ENCODE measurements around the gene LSM7. TPM values are rescaled to one million over a fixed set of nuclear protein-coding genes. Genes with fewer than 3 reads are reported as not detected.

Gene LSM7
- total RNA-seq, result 86.5 and 97.4 TPM in 2 replicates

GRCh38 chr19:2328401-2329148 is at the start of gene LSM7, which contains the start of gene SPPL2B:
Gene LSM7, minus strand, starts transcription at chr19:2328586. Its CDS starts 20 bp downstream, at chr19:2328566.
Gene SPPL2B, plus strand, starts transcription at chr19:2328684. Its CDS starts 26 bp downstream, at chr19:2328710.
- peak within 1 kb of the TSS; percentile 88 for H3K4me3 ChIP-seq (ENCODE audit: low read depth, low read length)
- TF ChIP-seq CTCF (IDR thresholded peaks at IDR 0.05; ENCODE audit: insufficient read depth, low read length, severe bottlenecking), result no peak
- FAIRE-seq (no peak), DNase-seq (ENCODE audit: low read depth) (peak; percentile 67)
- no peaks in the 10 kb centered on the region for H3K27me3 ChIP-seq (ENCODE audit: control insufficient read depth, insufficient read depth, low read length)
- H3K36me3 ChIP-seq (ENCODE audit: control insufficient read depth, insufficient read depth, low read length), result peaks cover 11% of the 10 kb centered on the region

GRCh38 chr19:2376784-2377519 is 48.6 kb upstream of the LSM7 start:
- no peak for FAIRE-seq
- no peaks in the 10 kb centered on the region for H3K27me3 ChIP-seq (ENCODE audit: control insufficient read depth, insufficient read depth, low read length)
- no peak for TF ChIP-seq CTCF (IDR thresholded peaks at IDR 0.05; ENCODE audit: insufficient read depth, low read length, severe bottlenecking)
- DNase-seq (ENCODE audit: low read depth), result no peak
- H3K36me3 ChIP-seq (ENCODE audit: control insufficient read depth, insufficient read depth, low read length), result no peaks in the 10 kb centered on the region
- H3K4me3 ChIP-seq (ENCODE audit: low read depth, low read length), result no peak overlapping the region

GRCh38 chr19:2375353-2376121 is 47.2 kb upstream of the LSM7 start:
- TF ChIP-seq CTCF (IDR thresholded peaks at IDR 0.05; ENCODE audit: insufficient read depth, low read length, severe bottlenecking), result no peak
- FAIRE-seq, result peak; percentile 95
- Histone ChIP-seq H3K4me3 (ENCODE audit: low read depth, low read length) (no peak overlapping the region), H3K36me3 (ENCODE audit: control insufficient read depth, insufficient read depth, low read length) (no peaks in the 10 kb centered on the region), H3K27me3 (ENCODE audit: control insufficient read depth, insufficient read depth, low read length) (no peaks in the 10 kb centered on the region)
- DNase-seq (ENCODE audit: low read depth), result no peak

- H3K27me3 ChIP-seq (ENCODE audit: control insufficient read depth, insufficient read depth, low read length), result no peaks in the 10 kb centered on the region
- FAIRE-seq (no peak), DNase-seq (ENCODE audit: low read depth) (no peak)
- no peaks in the 10 kb centered on the region for H3K36me3 ChIP-seq (ENCODE audit: control insufficient read depth, insufficient read depth, low read length)
- no peak overlapping the region for H3K4me3 ChIP-seq (ENCODE audit: low read depth, low read length)
- no peak for TF ChIP-seq CTCF (IDR thresholded peaks at IDR 0.05; ENCODE audit: insufficient read depth, low read length, severe bottlenecking)
These were observed 46.4 kb upstream of the LSM7 start for GRCh38 chr19:2374808-2375207.

GRCh38 chr19:2372076-2372612 is 43.8 kb upstream of the LSM7 start:
- DNase-seq (ENCODE audit: low read depth) (no peak), FAIRE-seq (no peak)
- Histone ChIP-seq H3K4me3 (ENCODE audit: low read depth, low read length) (no peak overlapping the region), H3K36me3 (ENCODE audit: control insufficient read depth, insufficient read depth, low read length) (no peaks in the 10 kb centered on the region), H3K27me3 (ENCODE audit: control insufficient read depth, insufficient read depth, low read length) (no peaks in the 10 kb centered on the region)
- TF ChIP-seq CTCF (IDR thresholded peaks at IDR 0.05; ENCODE audit: insufficient read depth, low read length, severe bottlenecking), result no peak
